ENCODE data around the gene PAX4.

DNA sequence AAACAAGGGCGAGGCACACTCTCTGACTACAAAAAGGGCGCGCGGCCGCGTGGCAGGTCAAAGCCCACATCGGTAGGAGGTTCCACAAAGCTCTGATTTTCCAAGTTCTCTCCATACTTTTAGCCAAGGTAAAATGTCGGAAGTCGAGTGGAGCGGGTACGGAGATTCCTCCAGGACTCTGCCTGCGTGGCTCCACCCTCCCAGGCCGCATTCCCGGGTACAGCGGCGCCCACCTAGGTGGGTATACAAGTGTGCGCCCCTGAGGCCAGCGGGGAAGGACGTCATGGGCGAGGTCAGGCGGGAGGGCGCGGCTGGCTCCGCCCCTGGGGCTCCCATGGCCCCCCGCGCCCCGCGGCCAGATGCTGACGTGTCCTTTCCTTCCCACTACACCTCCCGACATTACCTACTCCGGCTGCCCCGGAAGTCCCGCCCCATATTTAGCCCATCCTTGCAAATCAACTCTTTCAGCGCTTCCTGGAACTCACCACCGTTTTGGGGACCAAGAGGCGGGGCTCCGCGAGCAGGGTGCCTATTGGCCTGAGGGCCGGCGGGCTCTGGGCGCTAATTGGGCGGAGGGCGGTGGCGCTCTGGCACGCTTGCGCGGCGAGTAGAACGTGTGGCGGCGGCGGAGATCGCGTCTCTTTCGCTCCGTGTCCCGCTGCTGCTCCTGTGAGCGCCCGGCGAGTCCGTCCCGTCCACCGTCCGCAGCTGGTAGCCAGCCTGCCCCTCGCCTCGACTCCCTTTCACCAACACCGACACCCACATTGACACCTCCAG lies 33.8 kb upstream of the PAX4 start, which contains the start of gene SND1:
- TF ChIP-seq POLR2A (IDR thresholded peaks at IDR 0.05) (peak; percentile 47 to 79), CTCF (IDR thresholded peaks at IDR 0.05) (peak in 1 of 5 experiments; percentile 46), EP300 (IDR thresholded peaks at IDR 0.05) (peak; percentile 86 to 93)

All from tibial nerve (tissue), 4 donors.